Epithelial cell of prostate (primary cell): ENCODE measurements around the gene USP33.
A peak's percentile ranks its signal among the peaks of the same experiment; 100 is the strongest.
"Not testable (repeated sequence)": the region's sequence is repeated elsewhere in the genome, so short reads cannot be mapped to it uniquely, and the experiment has no call there.

Experiments used
- DNase-seq: peaks from one replicate; pipeline ENCODE4 v3.0.0-alpha.2; 2011; ENCODE audit warnings: low read depth, low spot score
- H3K27ac ChIP-seq: fragments of 450-650 bp; 2 replicates; pipeline ENCODE4 v1.5.1; 2017; ENCODE audit warnings: mild to moderate bottlenecking

USP33 gene

DNA sequence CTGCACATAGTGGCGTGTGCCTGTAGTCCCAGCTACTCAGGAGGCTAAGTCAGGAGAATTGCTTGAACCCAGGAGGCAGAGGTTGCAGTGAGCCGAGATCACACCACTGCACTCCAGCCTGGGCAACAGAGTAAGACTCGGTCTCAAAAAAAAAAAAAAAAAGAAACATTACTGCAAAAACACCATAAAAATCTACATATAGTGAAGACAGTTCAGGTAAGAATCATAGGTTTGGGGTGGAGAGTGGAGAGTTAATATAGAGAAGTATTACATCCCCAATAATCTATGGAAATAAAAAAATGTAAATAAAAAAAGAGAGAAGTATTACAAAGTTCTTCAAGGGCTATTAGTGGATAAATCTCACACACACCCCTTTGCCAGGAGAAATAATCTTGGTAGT, 84.8 kb downstream of the USP33 start:
- DNase-seq, H3K27ac ChIP-seq: not testable (repeated sequence)

DNA sequence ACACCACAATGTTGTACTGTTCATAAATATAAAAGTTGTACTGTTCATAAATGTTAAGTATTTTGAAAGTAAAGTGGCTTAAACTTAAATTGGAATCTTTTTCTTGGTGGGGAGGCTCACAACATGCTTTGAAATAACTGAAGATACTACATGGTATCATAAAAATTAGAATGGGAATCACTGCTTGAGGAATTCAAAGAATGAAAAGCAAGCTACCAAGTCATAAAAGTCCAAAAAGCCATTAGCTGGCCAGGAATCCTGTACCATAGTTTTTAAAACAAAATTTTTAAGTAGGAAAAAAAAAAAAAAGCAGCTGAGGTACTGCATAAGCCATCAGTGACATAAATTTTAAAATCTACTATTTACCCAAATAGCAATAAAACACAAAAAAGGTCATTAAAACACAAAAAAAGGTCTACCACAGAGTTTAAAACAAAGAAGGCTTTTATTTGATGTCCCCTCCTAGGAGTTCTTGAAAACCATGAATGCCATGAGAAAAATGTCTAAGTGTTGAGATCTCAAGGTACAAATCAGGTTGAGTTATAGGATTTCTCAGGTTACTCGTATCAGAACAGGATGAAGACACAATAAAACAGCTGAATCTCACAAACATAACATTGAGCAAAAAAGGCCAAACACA, 85.8 kb downstream of the USP33 start:
- no peak for DNase-seq
- no peak overlapping the region for H3K27ac ChIP-seq

DNA sequence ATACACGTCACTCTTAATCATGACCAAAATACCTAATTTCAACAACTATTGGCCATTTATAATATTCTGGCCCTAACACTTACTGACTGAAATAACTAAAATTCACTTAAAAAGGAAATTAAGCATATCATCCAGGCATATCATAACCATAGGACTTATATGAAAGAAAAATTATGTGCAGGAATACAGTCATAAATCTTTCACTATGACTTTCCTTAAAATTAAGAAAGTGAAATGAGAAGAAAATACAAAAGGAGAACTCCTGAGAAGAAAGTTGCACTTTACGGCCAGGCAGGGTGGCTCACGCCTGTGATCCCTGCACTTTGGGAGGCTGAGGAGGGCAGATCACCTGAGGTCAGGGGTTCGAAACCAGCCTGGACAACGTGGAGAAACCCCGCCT, 86.6 kb downstream of the USP33 start:
- no peak for DNase-seq
- no peak overlapping the region for H3K27ac ChIP-seq

DNA sequence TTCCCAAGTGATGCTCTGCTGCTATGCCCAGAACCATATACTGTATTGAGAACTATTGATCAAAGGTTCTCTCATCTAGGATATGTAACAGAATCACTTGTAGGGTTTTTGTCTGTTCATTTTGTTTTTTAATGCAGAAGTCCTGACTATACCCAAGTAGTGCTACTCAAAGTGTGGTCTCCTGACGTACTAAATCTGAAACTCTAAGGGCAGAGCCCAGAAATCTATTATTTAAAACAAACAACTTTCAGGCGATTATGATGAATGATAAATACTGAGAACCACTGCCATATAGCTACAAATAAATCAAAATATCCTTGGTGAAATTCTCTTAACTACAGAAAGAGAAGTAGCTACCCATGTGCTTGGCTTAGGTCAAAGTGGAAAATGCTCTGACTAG, 87.3 kb downstream of the USP33 start:
- no peak for DNase-seq
- no peak overlapping the region for H3K27ac ChIP-seq

DNA sequence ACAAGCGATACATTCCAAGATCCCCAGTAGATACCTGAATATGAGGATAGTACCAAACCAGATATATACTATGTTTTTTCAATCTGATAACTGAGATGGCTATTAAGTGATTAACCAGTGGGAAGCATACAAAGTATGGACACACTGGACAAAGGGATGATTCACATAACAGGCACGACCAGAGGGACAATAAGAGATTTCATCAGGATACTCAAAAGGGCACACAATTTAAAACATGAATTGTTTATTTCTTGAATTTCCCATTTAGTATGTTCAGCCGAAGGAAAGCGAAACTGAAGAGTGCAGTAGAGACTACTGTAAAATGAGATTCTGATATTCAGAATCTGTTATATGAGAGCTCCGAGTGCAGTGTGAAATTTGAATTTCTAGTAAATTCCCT, 87.8 kb downstream of the USP33 start:
- no peak overlapping the region for H3K27ac ChIP-seq
- DNase-seq, result no peak

DNA sequence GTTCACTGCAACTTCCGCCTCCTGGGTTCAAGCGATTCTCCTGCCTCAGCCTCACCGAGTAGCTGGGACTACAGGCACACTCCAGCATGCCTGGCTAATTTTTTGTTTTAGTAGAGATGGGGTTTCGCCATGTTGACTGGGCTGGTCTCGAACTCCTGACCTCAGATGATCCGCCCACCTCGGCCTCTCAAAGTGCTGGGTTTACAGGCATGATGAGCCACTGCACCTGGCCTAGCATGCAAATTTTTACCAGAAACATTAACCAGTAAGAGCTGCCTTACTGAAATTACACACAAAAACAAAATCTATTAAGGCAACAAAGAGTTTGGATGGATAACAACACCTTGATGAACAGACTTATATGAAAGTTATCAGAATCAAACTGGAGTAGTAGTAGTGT, 89.3 kb downstream of the USP33 start:
- DNase-seq, result no peak
- H3K27ac ChIP-seq, result no peak overlapping the region

DNA sequence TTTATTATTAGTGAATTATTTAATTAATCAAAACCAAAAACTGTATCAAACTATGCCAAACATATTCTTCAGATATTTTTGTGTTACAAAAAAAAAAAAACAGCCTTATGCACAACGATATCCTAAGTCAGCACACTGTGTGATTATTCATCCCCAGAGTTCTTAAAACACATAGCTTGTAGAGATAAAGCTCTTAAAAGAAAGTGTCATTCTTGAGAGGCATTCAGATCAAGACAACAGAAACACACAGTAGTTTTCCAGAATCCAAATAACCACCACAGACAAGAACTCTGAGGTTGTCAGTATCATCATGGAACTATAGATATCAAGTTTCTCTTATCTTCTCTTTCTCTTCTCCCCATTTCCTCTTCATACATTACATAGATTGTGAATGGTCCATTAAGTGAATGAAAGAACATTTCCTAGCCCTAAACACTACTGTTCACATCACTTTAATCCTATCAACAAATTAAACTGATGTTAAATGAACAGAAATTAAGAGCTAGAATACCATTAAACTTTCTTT, 90.7 kb downstream of the USP33 start:
- H3K27ac ChIP-seq, result no peak overlapping the region
- DNase-seq, result no peak

DNA sequence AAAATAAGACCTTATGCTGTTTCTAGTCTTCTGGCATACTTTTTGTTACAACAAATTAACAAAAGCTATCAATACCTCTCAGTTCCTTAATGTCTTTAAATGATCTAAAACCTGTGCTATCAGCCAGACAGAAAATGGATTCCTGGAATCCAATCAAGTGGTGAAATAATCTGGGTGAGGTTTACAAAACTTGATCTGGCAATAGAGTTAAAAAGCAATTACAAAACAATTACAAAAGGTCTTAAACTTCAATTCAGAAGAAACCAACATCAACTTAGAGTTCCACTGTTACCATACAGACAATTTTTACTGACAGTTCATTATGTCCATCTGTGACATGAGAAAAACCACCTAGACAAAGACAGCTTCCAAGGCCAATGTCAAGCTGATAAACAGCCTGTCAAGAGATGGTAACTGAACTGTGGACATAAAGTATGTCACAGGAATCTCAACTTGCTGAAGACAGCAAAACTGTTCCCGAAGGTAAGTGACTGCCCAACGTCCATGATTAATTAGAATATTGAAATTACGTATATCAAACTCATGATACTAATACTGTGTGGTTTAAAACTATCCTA, 94.6 kb downstream of the USP33 start:
- DNase-seq, result no peak
- H3K27ac ChIP-seq, result no peak overlapping the region

DNA sequence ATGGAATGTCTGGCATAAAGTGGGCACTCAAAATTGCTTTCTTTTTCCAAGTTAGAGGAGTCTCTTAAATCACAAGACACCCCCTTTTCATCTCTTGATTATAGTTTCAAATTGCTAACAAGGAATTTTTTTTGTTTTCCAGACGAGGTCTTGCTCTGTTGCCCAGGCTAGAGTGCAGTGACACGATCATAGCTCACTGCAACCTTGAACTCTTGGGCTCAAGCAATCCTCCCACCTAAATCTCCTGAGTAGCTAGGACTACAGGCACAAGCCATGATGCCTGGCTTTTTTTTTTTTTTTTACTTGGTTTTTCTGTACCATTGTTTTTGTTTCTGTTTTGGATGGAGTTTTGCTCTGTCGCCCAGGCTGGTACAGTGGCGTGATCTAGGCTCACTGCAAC, 98.0 kb downstream of the USP33 start:
- no peak for DNase-seq
- no peak overlapping the region for H3K27ac ChIP-seq

DNA sequence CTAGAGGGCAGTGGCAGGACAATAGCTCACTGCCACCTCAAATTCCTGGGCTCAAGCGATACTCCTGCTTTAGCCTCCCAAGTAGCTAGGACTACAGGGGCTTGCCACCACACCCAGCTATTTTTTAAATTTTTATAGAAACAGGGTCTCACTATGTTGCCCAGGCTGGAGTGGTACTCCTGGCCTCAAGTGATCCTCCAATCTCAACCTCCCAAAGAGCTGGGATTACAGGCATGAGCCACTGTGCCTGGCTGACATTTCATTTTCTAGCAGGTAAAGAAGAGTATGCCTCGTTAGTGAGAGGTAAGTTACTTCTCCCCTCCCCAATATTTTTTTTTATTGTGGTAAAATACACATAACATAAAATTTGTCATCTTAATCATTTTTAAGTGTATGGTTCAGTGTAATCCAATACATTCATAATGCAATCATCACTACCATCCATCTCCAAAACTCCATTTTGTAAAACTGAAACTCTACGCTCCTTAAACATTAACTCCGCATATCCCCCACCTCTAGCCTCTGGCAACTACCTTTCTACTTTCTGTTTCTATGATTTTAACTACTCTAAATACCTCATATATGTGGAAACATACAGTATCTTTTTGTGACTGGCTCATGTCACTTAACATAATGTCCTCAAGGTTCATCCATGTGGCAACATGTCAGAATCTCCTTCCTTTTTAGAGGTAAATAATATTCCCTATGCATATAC, 99.6 kb downstream of the USP33 start:
- no peak overlapping the region for H3K27ac ChIP-seq
- DNase-seq, result no peak

DNA sequence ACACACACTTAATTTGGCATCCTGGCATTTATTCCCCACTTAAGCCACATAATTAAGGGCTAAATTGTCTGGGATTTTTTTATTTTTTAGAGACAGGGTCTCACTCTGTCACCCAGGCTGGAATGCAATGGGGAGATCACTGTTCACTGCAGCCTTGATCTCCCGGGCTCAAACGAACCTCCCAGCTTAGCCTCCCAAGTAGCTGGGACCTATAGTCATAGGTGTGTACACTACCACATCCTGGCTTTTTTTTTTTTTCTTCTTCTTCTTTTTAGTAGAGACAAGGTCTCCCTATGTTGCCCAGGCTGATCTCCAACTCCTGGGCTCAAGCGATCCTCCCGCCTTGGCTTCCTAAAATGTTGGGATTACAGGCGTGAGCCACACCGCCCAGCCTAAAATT, 101.4 kb downstream of the USP33 start:
- H3K27ac ChIP-seq, result no peak overlapping the region
- DNase-seq, result no peak

DNA sequence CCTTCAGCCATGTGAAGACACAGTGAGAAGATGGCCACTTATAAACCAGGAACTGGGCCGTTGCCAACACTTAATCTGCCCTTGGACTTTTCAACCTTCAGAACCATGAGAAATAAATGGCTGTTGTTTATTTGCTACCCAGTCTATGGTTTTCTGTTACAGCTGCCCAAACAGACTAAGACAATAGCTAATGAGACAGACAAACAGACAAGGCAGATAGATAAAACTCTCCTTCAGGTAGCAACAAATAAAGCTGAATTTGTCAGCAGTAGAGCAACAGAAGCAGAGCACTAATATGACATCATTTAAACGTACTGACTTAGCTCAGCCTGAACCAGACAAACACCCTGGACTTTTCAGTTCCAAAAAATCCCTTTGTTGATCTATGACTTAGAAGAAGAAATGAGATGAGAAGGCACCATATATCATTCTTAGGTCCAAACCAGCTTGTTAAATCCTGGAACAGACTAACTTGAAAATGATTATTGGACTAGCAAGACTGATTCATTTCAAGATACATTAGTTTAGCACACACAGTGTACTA, 104.1 kb downstream of the USP33 start:
- no peak for DNase-seq

DNA sequence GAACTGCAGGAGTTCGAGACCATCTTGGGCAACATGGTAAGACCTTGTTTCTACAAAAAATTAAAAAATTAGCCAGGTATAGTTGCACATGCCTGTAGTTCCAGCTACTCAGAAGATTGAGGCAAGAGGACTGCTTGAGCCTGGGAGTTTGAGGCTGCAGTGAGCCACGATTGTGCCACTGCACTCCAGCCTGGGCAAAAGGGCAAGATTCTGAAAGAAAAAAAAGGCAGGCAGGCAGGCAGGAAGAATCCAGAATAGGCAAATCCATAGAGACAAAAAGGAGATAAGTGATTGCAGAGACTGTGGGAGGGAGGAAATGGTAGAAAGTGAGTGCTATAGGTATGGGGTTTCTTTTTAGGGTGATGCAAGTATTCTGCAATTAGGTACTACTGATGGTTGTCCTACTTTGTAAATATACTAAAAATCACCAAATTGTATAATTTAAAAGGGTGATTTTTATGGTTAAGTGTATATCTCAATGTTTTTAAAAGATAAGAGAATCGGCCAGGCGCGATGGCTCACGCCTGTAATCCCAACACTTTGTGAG, 106.6 kb downstream of the USP33 start:
- H3K27ac ChIP-seq, result peak overlapping the region; percentile 7
- DNase-seq, result no peak

More for the DNA sequence above, 104.1 kb downstream of the USP33 start:
- H3K27ac ChIP-seq, result no peak overlapping the region

DNA sequence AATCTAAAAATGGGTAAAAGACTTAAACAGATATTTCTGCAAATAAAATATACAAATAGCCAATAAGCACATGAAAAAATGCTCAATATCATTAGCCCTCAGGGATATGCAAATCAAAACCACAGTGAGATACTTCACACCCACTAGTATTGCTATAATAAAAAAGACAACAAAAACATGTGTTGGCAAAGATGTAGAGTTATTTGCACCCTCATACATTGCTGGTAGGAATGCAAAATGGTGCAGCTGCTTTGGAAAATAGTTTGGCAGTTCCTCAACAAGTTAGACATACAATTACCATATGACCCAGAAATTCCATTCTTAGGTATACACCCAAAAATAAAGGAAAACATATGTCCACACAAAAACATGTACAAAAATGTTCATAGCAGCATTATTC, 107.4 kb downstream of the USP33 start:
- no peak overlapping the region for H3K27ac ChIP-seq
- DNase-seq, result no peak

DNA sequence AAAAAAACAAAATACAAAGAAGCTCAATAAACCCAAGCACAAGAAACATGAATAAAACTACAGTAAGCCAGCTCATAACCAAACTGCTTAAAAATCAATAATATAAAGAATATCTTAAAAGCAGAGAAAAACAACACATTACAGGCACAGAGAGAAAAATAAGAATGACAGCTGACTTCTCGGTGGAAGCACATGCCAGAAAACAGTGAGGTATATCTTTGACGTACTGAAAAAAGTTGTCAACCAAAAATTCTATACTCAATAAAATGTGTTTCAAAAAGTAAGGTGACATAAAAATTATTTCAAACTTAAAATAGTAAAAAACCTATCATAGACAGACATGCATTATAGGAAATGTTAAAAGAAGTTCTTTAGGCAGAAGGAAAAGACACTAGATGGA, 110.5 kb downstream of the USP33 start:
- DNase-seq, result no peak

DNA sequence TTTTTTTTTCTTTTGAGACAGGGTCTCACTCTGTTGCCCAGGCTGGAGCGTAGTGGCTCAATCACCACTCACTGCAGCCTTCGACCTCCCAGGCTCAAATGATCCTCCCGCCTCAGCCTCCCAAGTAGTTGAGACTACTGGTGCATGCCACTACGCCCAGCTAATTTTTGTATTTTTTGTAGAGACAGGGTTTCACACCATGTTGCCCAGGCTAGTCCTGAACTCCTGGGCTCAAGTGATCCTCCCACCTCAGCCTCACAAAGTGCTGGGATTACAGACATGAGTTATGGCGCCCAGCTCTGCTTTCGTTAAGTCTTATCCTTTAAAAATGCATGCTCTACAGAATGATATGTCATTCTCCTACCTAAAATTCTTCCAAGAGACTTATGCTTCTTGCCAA, 113.4 kb downstream of the USP33 start:
- not testable (repeated sequence) for H3K27ac ChIP-seq, DNase-seq

More for the DNA sequence above, 110.5 kb downstream of the USP33 start:
- H3K27ac ChIP-seq, result no peak overlapping the region
